WERI-Rb-1 (cell line): ENCODE results near the gene AMIGO2.

Experiments
- DNase-seq: peaks from one replicate; pipeline ENCODE4 v3.0.0-alpha.2; 2020
- H3K27ac ChIP-seq: fragments of 250-450 bp; sonication (Bioruptor Pico); 2 replicates; pipeline ENCODE4 v1.5.1; 2020; ENCODE audit warnings: mild to moderate bottlenecking, moderate library complexity
- H3K27me3 ChIP-seq: fragments of 250-450 bp; sonication (Bioruptor Pico); 2 replicates; pipeline ENCODE4 v1.5.1; 2021; ENCODE audit warnings: mild to moderate bottlenecking, low read depth, moderate library complexity; ENCODE audit not compliant: insufficient read depth, severe bottlenecking
- H3K36me3 ChIP-seq: fragments of 250-450 bp; sonication (Bioruptor Pico); 2 replicates; pipeline ENCODE4 v1.5.1; 2020; ENCODE audit warnings: mild to moderate bottlenecking, moderate library complexity
- H3K4me3 ChIP-seq: 2 replicates; pipeline ENCODE4 v1.5.1; 2011; ENCODE audit warnings: low read depth, mild to moderate bottlenecking, control low read depth, low read length
- H3K9me3 ChIP-seq: fragments of 250-450 bp; sonication (Bioruptor Pico); 2 replicates; pipeline ENCODE4 v1.5.1; 2021; ENCODE audit warnings: mild to moderate bottlenecking, moderate library complexity; ENCODE audit not compliant: severe bottlenecking
- TF ChIP-seq, protein P1 (sequence below): IDR thresholded peaks from 2 replicates; pipeline ENCODE4 v1.5.1; 2011; ENCODE audit warnings: low read depth, mild to moderate bottlenecking, control low read depth, inconsistent platforms, low read length

AMIGO2 gene

DNA sequence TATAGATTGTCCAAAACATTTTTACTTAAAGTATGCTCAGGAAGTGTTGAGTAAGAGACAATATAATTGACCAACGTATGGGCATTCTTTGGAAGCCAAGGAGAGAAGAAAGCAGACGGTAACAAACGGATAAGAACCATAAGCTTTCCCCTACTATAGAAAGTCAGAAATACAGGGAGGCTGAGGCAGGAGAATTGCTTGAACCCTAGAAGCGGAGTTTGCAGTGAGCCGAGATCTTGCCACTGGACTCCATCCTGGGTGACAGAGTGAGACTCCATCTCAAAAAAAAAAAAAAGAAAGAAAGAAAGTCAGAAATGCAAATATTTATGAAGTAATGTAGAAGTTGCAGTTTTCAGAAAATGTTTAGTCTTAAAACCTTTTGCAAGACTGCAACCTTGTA is 51.6 kb downstream of the AMIGO2 start:
- Histone ChIP-seq H3K36me3 (no peaks in the 10 kb centered on the region), H3K9me3 (no peaks in the 10 kb centered on the region), H3K27me3 (peaks cover 22% of the 10 kb centered on the region), H3K27ac (no peak overlapping the region), H3K4me3 (no peak overlapping the region)
- TF ChIP-seq, protein P1, sequence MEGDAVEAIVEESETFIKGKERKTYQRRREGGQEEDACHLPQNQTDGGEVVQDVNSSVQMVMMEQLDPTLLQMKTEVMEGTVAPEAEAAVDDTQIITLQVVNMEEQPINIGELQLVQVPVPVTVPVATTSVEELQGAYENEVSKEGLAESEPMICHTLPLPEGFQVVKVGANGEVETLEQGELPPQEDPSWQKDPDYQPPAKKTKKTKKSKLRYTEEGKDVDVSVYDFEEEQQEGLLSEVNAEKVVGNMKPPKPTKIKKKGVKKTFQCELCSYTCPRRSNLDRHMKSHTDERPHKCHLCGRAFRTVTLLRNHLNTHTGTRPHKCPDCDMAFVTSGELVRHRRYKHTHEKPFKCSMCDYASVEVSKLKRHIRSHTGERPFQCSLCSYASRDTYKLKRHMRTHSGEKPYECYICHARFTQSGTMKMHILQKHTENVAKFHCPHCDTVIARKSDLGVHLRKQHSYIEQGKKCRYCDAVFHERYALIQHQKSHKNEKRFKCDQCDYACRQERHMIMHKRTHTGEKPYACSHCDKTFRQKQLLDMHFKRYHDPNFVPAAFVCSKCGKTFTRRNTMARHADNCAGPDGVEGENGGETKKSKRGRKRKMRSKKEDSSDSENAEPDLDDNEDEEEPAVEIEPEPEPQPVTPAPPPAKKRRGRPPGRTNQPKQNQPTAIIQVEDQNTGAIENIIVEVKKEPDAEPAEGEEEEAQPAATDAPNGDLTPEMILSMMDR, result no peak
- DNase-seq, result no peak
